ENCODE data around the gene CHRNA4. TPM values are rescaled to one million over a fixed set of nuclear protein-coding genes. Genes with fewer than 3 reads are reported as not detected.

Gene CHRNA4
- total and polyA plus RNA-seq, 2 donors, result 0.79 TPM; not detected in 1

DNA sequence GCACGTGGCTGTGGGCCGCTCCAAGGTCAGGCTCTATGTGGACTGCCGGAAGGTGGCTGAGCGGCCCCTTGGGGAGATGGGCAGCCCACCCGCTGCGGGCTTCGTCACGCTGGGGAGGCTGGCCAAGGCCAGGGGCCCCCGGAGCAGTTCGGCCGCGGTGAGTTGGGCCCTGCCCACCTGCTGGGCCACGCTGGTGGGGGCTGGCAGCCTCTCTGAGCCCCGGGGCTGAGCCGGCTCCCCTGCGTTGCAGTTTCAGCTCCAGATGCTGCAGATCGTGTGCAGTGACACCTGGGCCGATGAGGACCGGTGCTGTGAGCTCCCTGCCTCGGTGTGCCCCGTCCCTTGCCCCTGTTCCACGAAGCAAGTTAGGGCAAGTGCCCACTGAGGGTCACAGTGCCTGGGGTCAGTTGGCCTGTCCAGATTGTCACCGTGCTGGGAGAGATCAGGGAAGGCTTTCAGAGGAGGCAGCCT, 41.1 kb downstream of the CHRNA4 start:
- no peak overlapping the region for H3K4me3 ChIP-seq (ENCODE audit: low read depth, low read length)
- DNase-seq (ENCODE audit: extremely low spot score), result no peak
- H3K36me3 ChIP-seq (ENCODE audit: insufficient read depth), result no peaks in the 10 kb centered on the region
- 83% methylated on average over 23 of the region's 23 CpGs for WGBS
- H3K27ac ChIP-seq (ENCODE audit: low read depth), result no peak overlapping the region
- H3K4me1 ChIP-seq (ENCODE audit: insufficient read depth), result no peaks in the 10 kb centered on the region

DNA sequence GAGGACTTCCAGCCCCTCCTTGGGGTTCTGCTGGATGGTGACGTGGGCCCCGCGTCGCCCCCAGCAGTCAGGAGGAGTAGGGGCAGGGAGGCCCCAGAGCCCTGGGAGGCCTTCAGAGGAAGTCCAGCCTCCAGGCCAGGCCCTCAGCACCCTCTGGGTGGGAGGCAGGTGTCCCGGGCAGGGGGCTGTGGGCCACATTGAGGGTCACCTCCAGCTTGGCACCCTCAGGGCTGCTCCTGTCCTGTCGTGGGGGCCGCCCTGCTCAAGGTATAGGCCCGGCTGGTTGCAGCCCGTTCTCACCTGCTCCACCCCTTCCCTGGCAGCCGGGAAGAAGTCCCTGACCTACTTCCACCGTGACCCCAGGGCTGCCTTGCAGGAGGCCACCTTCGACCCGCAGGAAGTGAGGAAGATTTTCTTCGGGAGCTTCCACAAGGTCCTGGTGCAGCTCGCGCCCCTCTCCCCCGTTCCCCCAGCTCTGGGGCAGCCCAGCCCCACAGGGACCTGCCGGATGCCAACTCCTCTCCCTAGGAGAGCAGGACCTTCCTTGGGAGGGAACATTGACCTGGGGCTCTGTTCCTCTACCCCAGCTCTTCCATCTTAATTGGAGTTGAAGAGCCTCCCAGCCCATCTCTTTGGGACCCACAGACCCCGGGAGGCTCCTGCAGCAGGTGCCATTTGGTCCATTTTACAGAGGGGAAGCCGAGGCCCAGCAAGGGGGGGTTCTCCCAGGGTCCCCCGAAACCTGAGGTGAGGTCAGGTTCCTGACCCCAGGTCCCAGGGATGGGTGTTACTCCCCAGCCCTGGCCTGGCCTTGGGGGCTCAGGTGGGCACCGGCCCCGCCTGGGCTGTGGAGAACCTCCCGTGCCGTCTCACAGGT, 41.7 kb downstream of the CHRNA4 start:
- no peak overlapping the region for H3K27ac ChIP-seq (ENCODE audit: low read depth)
- 83% methylated on average over 25 of the region's 25 CpGs for WGBS
- H3K4me1 ChIP-seq (ENCODE audit: insufficient read depth), result no peaks in the 10 kb centered on the region
- no peak for DNase-seq (ENCODE audit: extremely low spot score)
- no peaks in the 10 kb centered on the region for H3K36me3 ChIP-seq (ENCODE audit: insufficient read depth)
- H3K4me3 ChIP-seq (ENCODE audit: low read depth, low read length), result no peak overlapping the region

DNA sequence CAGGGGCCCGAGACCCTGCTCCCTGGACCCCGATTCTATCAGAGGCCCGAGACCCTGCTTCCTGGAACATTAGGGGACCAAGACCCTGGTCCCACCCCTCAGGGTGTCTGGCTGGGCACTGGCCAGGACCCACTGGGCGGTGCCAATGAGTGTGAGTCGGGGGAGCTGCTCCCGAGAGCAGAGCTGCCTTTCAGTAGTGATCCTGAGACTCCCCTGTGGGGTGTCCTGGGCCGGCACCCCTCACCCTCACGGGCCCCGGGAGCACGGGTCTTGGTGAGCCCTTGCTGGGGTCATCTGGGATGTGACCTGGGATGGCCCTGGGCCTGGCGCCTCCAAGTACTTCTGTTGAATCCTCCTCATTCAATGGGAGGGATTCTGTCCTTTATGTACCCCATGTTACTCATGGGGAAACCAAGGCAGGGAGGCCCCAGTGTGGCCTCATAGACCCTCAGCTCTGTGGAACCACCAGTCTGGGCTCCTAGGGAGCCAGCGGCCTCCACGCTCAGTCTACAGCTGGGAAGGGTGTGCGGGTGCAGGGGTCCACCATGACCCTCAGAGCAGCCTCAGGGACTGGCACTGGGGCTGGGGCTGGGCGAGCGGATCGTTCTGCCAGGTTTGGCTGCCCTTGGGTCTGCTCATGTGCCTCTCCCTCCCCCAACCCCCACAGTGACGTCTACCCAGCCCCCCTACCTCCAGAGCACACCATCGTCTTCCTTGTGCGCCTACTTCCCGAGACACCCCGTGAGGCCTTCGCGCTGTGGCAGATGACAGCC, 42.6 kb downstream of the CHRNA4 start:
- Histone ChIP-seq H3K4me1 (ENCODE audit: insufficient read depth) (no peaks in the 10 kb centered on the region), H3K27ac (ENCODE audit: low read depth) (no peak overlapping the region), H3K36me3 (ENCODE audit: insufficient read depth) (no peaks in the 10 kb centered on the region), H3K4me3 (ENCODE audit: low read depth, low read length) (no peak overlapping the region)
- 90% methylated on average over 24 of the region's 24 CpGs for WGBS
- DNase-seq (ENCODE audit: extremely low spot score), result no peak

DNA sequence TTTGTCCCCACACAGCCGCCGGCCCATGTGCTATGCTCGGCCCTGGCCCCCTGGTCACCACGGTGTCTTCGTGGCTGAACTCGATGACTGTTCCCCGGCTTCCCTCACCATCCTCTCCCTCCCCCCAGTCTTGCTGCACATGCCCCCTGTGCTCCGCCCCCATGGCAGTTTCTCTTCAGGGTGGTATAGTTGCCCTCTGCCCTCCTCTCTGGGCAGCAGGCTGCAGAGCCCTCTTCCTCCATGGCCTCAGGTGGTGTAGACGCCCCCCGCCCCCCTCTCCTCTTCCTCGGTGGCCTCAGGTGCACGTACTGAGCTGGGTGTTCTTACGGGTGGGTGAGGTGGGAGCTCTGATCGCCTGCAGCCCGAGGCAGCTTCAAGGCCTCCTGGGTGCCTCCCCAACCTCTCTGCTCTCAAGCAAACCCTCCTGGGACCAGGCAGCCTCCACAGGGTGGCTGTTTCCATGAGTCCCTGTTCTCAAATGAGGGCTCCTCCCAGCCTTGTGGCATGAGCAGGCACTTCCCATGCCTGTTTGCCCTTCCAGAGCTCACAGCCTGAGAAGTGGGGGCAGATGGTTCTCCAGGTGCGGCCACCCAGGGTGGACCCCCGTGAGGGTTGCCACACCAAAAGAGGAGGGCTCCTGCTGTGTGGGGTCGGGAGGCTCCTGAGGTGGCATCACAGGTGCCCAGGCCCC, 43.4 kb downstream of the CHRNA4 start:
- no peak for DNase-seq (ENCODE audit: extremely low spot score)
- 85% methylated on average over 18 of the region's 18 CpGs for WGBS
- H3K4me1 ChIP-seq (ENCODE audit: insufficient read depth), result no peaks in the 10 kb centered on the region
- H3K4me3 ChIP-seq (ENCODE audit: low read depth, low read length), result no peak overlapping the region
- no peak overlapping the region for H3K27ac ChIP-seq (ENCODE audit: low read depth)
- no peaks in the 10 kb centered on the region for H3K36me3 ChIP-seq (ENCODE audit: insufficient read depth)

DNA sequence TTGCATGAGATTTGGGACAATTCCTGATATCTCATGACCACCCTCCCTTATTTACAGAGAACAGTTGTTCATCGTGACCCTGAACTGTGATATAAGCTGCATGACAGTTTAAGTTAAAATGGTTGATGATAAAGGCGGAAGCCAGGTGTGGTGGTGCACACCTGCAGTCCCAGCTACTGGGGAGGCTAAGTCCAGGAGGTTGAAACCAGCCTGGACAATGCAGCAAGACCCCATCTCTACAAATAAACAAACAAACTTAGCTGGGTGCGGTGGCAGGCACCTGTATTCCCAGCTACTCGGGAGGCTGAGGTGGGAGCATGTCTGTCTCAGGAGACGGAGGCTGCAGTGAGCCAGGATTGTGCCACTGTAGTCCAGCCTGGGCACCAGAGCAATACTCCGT, 44.1 kb downstream of the CHRNA4 start:
- DNase-seq (ENCODE audit: extremely low spot score), result no peak
- no peaks in the 10 kb centered on the region for H3K4me1 ChIP-seq (ENCODE audit: insufficient read depth)
- H3K27ac ChIP-seq (ENCODE audit: low read depth), result no peak overlapping the region
- H3K4me3 ChIP-seq (ENCODE audit: low read depth, low read length), result no peak overlapping the region
- H3K36me3 ChIP-seq (ENCODE audit: insufficient read depth), result no peaks in the 10 kb centered on the region
- WGBS, result 90% methylated on average over 6 of the region's 6 CpGs

DNA sequence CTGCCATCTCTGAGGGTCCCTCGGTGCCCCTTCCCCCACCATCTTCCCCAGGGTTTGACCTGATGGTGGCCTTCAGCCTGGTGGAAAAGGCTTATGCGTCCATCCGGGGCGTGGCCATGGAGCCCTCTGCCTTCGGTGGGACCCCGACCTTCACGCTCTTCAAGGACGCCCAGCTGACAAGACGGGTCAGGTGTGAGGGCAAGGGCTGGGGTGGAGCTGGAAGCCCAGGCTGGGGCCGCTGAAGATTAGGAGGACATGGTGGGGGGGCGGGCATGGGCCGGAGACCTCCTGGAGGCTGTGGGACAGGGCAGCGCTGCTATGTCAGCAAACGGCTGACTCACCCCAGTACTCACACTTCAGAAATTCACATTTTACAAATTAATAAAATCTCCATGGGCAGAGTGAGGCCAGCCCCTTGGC, 44.6 kb downstream of the CHRNA4 start:
- Histone ChIP-seq H3K4me1 (ENCODE audit: insufficient read depth) (no peaks in the 10 kb centered on the region), H3K4me3 (ENCODE audit: low read depth, low read length) (no peak overlapping the region), H3K27ac (ENCODE audit: low read depth) (no peak overlapping the region), H3K36me3 (ENCODE audit: insufficient read depth) (no peaks in the 10 kb centered on the region)
- WGBS, result 84% methylated on average over 14 of the region's 14 CpGs
- DNase-seq (ENCODE audit: extremely low spot score), result no peak

DNA sequence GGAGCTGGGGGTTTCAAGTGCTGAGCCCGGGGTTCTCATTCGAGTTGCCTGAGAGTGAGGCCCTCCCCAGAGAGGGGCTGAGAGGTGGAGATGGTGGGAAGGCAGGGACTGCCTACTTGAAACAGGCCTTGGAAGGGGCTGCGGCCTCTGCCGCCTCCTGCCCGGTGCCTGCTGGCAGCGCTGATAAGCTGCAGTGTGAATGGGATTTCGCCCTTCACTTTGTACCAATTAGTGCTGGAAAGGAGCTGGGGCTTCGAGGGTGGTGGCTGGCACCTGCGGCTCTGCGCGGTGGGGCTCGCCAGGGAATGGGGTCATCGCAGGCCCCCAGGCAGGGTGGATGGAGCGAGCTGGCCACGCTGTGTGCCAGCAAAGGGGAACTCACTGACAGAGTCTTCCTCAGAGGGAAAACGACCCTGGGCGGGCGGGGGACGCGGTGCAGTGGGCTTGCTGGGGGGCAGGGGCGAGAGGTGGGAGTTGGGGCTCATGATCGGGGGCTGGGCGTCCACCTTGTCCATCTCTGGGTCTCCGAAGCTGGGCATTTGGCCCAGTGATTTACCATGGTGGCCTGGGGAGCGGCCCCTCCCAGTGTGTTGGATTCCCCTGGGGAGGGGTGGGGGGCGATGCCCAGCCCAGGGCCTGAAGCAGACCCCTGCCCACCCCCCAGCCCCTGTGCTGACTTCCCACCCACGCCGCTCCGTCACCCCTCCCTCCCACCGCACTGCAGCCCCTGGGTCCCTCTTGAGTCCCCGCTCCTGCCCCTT, 45.2 kb downstream of the CHRNA4 start:
- Histone ChIP-seq H3K27ac (ENCODE audit: low read depth) (no peak overlapping the region), H3K4me1 (ENCODE audit: insufficient read depth) (no peaks in the 10 kb centered on the region), H3K4me3 (ENCODE audit: low read depth, low read length) (no peak overlapping the region), H3K36me3 (ENCODE audit: insufficient read depth) (no peaks in the 10 kb centered on the region)
- WGBS, result 84% methylated on average over 31 of the region's 31 CpGs
- no peak for DNase-seq (ENCODE audit: extremely low spot score)

DNA sequence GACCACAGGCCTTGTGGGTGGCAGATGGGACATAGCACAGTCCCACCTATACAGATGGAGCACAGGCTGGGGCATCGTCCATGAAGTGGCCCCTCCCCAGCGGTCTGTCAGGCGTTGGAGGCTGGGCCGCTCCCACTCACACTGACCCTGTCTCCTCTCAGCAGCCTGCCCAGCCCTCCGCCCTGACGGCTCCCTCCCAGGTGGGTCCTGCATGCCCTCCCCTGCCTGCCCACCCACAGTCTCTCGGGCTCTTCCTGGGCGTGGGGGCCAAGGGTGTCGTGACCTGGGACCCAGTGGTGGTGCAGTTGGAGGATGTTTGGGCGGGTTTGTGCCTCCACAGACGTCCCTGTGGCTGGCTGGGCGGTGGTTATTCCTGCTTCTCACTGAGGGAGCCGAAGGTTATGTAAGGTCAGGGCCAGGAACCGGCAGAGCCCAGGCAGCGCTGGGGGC, 45.9 kb downstream of the CHRNA4 start:
- no peak for DNase-seq (ENCODE audit: extremely low spot score)
- H3K27ac ChIP-seq (ENCODE audit: low read depth), result no peak overlapping the region
- H3K4me1 ChIP-seq (ENCODE audit: insufficient read depth), result no peaks in the 10 kb centered on the region
- WGBS, result 71% methylated on average over 15 of the region's 15 CpGs
- H3K36me3 ChIP-seq (ENCODE audit: insufficient read depth), result no peaks in the 10 kb centered on the region
- no peak overlapping the region for H3K4me3 ChIP-seq (ENCODE audit: low read depth, low read length)

DNA sequence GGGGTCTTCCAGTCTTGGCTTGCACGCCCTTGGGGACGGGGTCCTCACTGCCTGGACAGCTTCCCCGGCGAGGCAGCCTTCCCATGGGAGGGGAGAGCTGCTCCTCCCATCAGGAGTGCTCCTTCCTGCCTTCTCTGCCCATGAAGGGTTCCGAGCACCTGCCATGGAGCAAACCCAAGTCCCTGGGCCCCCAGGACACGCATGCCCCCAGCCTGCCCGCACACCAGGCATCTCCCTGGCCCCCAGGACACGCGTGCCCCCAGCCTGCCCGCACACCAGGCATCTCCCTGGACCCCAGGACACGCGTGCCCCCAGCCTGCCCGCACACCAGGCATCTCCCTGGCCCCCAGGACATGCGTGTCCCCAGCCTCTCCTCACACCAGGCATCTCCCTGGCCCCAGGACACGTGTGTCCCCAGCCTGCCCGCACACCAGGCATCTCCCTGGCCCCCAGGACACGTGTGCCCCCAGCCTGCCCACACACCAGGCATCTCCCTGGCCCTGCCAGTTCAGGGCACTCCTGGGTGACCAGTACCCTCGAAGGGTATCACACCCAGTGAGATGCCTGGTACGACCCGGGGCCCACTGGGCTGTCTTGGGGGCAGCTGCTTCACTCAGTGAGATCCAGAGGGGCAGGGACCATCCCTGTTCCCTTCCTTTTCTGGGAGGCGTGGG, 46.4 kb downstream of the CHRNA4 start:
- 88% methylated on average over 21 of the region's 21 CpGs for WGBS
- DNase-seq (ENCODE audit: extremely low spot score), result no peak

DNA sequence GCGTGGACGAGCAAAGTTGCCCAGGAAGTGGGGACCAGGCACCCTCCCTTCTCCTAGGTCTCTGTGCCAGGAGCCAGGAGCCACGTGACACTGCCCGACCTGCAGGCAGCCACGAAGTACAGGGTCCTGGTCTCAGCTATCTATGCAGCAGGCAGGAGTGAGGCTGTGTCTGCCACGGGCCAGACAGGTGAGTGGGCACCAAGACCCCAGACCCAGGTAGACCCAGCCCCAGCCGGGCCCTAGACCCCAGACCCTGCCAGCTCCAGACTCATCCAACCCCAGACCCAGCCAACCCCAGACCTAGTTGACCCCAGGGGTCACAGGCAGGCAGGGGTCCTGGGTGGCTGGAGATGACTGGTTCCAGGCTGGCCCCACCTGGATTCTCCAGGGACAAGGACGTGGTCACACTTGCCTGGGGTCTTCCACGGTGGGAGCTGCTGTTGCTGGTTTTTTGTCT, 47.1 kb downstream of the CHRNA4 start:
- H3K4me1 ChIP-seq (ENCODE audit: insufficient read depth), result no peaks in the 10 kb centered on the region
- no peak overlapping the region for H3K27ac ChIP-seq (ENCODE audit: low read depth)
- no peak for DNase-seq (ENCODE audit: extremely low spot score)
- 78% methylated on average over 9 of the region's 9 CpGs for WGBS
- H3K36me3 ChIP-seq (ENCODE audit: insufficient read depth), result no peaks in the 10 kb centered on the region
- no peak overlapping the region for H3K4me3 ChIP-seq (ENCODE audit: low read depth, low read length)

More for the DNA sequence above, 46.4 kb downstream of the CHRNA4 start:
- H3K4me3 ChIP-seq (ENCODE audit: low read depth, low read length), result no peak overlapping the region
- H3K27ac ChIP-seq (ENCODE audit: low read depth), result no peak overlapping the region
- no peaks in the 10 kb centered on the region for H3K36me3 ChIP-seq (ENCODE audit: insufficient read depth)
- no peaks in the 10 kb centered on the region for H3K4me1 ChIP-seq (ENCODE audit: insufficient read depth)

DNA sequence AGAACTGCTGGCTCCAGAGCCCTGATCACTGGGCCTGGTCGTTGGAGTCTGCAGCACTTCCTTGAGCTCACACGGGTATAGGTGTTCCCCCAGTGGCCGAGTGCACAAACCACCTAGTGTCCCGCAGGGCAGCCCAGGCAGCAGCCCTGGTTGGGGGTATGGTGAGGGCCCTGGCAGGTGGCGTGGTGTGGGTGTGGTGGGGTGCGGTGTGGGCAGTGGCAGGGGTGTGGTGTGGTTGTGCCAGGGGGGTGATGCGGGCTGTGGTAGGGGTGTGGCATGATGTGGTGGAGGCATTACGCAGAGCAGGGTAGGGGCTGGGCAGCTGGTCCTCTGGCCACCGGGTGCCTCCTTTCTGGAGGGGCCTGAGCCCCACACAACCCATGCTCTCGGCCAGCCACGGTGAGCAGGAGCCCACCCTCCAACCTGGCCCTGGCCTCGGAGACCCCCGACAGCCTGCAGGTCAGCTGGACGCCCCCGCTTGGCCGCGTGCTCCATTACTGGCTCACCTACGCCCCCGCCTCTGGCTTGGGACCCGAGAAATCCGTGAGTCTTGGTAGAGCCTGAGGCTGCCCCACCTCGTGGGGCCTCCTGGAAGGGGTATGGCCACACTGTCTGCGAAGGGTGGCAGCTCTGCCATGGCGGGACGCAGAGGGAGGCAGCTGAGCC, 47.7 kb downstream of the CHRNA4 start:
- H3K4me3 ChIP-seq (ENCODE audit: low read depth, low read length), result no peak overlapping the region
- no peak overlapping the region for H3K27ac ChIP-seq (ENCODE audit: low read depth)
- no peak for DNase-seq (ENCODE audit: extremely low spot score)
- 84% methylated on average over 25 of the region's 25 CpGs for WGBS
- H3K36me3 ChIP-seq (ENCODE audit: insufficient read depth), result no peaks in the 10 kb centered on the region
- no peaks in the 10 kb centered on the region for H3K4me1 ChIP-seq (ENCODE audit: insufficient read depth)

DNA sequence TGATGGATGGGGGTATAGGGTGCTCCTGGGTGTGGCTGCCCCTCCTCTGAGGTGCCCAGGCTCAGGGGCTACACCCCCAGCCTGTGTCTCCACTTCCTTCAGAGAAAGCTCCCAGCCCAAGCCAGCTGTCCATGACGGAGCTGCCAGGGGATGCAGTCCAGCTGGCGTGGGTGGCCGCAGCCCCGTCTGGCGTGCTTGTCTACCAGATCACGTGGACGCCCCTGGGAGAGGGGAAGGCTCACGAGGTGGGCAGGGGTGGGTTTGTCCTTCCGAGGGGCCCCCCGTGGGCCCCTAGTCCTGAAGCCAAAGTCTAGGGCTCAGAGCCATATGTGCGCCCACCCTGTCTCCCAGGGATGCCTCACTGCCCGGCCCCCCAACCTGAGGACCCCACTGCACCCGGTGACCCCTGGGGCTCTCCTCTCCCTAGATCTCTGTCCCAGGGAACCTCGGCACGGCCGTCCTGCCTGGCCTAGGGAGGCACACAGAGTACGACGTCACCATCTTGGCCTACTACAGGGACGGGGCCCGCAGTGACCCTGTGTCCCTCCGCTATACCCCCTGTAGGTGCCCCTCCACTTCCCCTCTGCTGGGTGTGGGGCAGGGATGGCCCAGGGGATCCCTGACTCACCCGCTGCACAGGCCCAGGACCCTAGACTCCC, 48.3 kb downstream of the CHRNA4 start:
- Histone ChIP-seq H3K4me3 (ENCODE audit: low read depth, low read length) (no peak overlapping the region), H3K4me1 (ENCODE audit: insufficient read depth) (no peaks in the 10 kb centered on the region), H3K27ac (ENCODE audit: low read depth) (no peak overlapping the region), H3K36me3 (ENCODE audit: insufficient read depth) (no peaks in the 10 kb centered on the region)
- 48% methylated on average over 22 of the region's 22 CpGs for WGBS
- DNase-seq (ENCODE audit: extremely low spot score), result no peak
